Lower lobe of right lung (tissue), 2 donors: Measurements from ENCODE around the gene DZANK1. TPM values are rescaled to one million over a fixed set of nuclear protein-coding genes. Genes with fewer than 3 reads are reported as not detected.

Experiments used
- ATAC-seq, 2 donors: fragments of 200-7000 bp; cut with Tn5 transposase; one replicate each; pipeline ENCODE4 v1.9.1; 2020 to 2022; ENCODE audit warnings: mild to moderate bottlenecking in 2 of 2, moderate library complexity in 2 of 2
- DNase-seq: peaks from one replicate; pipeline ENCODE4 v3.0.0-alpha.2; 2020
- H3K27ac ChIP-seq: fragments of 200-600 bp; one replicate; pipeline ENCODE4 v1.8.0; 2022
- H3K27me3 ChIP-seq: fragments of 200-600 bp; one replicate; pipeline ENCODE4 v1.8.0; 2022; ENCODE audit warnings: low read depth
- H3K36me3 ChIP-seq: fragments of 200-600 bp; one replicate; pipeline ENCODE4 v1.8.0; 2022; ENCODE audit warnings: mild to moderate bottlenecking
- H3K4me1 ChIP-seq: fragments of 200-600 bp; one replicate; pipeline ENCODE4 v1.8.0; 2022
- H3K4me3 ChIP-seq: fragments of 200-600 bp; one replicate; pipeline ENCODE4 v1.8.0; 2022; ENCODE audit warnings: mild to moderate bottlenecking
- H3K9me3 ChIP-seq: fragments of 200-600 bp; one replicate; pipeline ENCODE4 v1.8.0; 2022
- intact Hi-C: fragments of 100-400 bp; cut with DNase I; formaldehyde crosslinking; loops from one replicate; pipeline ENCODE4 v1.11.0; 2022
- total RNA-seq: library from RNA; stranded (reverse); fragmentation: NEBNext Ultra II Directional; extraction: Animal tissue kit (Norgen Biotek cat#: 25700); gene quantifications from one replicate; pipeline ENCODE4 v1.2.1, GENCODE V29; 2021
- TF ChIP-seq, protein P1 (sequence below): fragments of 200-600 bp; IDR thresholded peaks from one replicate; pipeline ENCODE4 v1.8.0; 2022; ENCODE audit warnings: antibody characterized with exemption, mild to moderate bottlenecking
- donor health status: DM: no; HTN: yes; CAD: no; lungs with severe emphysema.

Gene DZANK1
- total RNA-seq, 1 donor from 2014 or later: 3.4 TPM

DNA sequence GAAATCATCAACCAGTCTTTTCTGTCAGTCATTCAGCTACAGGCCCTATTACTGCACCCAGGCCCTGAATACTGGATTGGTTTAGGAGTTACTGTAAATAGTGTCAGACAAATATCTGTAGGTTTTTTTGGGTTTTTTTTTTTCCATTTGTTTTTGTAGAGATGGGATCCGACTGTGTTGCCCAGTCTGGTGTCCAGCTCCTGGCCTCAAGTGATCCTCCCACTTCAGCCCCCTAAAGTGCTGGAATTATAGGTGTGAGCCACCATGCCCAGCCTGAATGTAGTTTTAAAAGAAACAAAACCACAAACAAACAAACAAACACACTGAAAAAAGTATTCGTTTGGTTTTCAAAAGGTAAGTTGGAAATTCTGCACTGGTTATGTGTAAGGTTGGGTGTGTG lies 39.6 kb downstream of the DZANK1 start:
- no peak for ATAC-seq
- no peaks in the 10 kb centered on the region for H3K27me3 ChIP-seq
- intact Hi-C loops: no loop called here

DNA sequence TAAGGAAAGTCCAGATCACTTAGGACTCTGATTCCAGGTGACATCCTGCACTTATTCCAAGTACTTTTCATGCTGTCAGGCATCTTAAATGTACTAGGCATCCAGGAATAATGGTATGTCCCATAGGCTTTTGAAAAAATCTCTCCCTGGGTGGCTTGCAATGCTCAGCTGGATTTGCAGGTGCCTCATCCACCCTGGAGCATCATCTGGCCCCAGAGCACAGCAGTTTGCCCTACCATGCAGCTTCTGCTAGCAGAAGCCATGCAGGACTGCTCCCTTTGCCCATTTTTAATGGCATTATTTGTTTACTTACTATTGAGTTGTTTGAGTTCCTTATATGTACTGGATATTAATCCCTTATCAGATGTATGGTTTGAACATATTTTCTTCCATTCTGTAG lies 45.2 kb downstream of the DZANK1 start:
- ATAC-seq (no peak), DNase-seq (no peak)
- Histone ChIP-seq H3K27ac (no peak overlapping the region), H3K4me3 (no peak overlapping the region), H3K9me3 (no peaks in the 10 kb centered on the region), H3K27me3 (no peaks in the 10 kb centered on the region), H3K36me3 (no peaks in the 10 kb centered on the region), H3K4me1 (no peaks in the 10 kb centered on the region)
- TF ChIP-seq, protein P1, sequence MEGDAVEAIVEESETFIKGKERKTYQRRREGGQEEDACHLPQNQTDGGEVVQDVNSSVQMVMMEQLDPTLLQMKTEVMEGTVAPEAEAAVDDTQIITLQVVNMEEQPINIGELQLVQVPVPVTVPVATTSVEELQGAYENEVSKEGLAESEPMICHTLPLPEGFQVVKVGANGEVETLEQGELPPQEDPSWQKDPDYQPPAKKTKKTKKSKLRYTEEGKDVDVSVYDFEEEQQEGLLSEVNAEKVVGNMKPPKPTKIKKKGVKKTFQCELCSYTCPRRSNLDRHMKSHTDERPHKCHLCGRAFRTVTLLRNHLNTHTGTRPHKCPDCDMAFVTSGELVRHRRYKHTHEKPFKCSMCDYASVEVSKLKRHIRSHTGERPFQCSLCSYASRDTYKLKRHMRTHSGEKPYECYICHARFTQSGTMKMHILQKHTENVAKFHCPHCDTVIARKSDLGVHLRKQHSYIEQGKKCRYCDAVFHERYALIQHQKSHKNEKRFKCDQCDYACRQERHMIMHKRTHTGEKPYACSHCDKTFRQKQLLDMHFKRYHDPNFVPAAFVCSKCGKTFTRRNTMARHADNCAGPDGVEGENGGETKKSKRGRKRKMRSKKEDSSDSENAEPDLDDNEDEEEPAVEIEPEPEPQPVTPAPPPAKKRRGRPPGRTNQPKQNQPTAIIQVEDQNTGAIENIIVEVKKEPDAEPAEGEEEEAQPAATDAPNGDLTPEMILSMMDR: no peak
- intact Hi-C loops: no loop called here

More for the DNA sequence above, 39.6 kb downstream of the DZANK1 start:
- H3K4me1 ChIP-seq: peaks cover 8% of the 10 kb centered on the region
- H3K27ac ChIP-seq: no peak overlapping the region
- H3K9me3 ChIP-seq: no peaks in the 10 kb centered on the region
- H3K4me3 ChIP-seq: no peak overlapping the region
- no peaks in the 10 kb centered on the region for H3K36me3 ChIP-seq
- TF ChIP-seq, protein P1: no peak
- DNase-seq: no peak

DNA sequence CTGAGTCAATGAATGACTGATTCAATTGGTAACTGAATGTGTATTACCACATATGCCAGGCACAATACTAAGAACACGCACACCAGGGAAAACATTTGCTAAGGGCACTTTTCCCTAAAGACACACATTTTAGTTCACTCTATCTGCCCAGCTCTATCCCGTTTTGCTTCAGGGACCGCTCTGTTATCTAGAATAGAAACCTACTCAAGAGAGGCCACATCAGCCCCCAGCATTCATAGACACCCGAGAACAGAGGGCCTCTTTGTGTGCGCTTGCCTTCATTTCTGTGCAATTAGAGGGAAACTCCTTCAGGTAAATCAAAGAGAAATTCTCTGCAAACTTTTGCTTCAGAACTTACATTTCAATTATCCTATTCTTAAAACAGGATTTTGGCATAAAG lies 50.3 kb downstream of the DZANK1 start:
- no peak overlapping the region for H3K4me3 ChIP-seq
- TF ChIP-seq, protein P1: no peak
- no peaks in the 10 kb centered on the region for H3K36me3 ChIP-seq
- DNase-seq: no peak
- no peak for ATAC-seq
- intact Hi-C loops: no loop called here
- H3K9me3 ChIP-seq: no peaks in the 10 kb centered on the region
- no peak overlapping the region for H3K27ac ChIP-seq
- no peaks in the 10 kb centered on the region for H3K4me1 ChIP-seq
- no peaks in the 10 kb centered on the region for H3K27me3 ChIP-seq

DNA sequence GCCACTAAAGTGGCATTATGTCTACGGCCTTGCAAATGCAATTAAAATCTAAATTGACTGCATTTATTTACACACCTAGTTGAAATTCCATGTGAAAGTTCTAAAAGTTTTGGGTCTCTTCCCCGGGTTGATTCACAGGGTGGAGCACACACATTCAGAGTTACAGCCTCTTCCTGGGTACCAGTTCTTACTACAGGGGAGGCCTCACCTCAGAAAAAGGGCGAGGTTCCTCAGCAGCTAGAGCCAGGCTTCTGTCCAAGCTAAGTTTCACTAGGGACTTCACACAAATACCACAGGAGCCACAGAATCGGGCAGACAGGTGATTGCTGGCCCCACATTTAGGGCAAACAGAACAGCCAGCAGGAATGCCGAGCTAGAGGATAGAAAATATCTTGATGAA lies 52.7 kb downstream of the DZANK1 start:
- TF ChIP-seq, protein P1: no peak
- no peaks in the 10 kb centered on the region for H3K9me3 ChIP-seq
- no peak overlapping the region for H3K4me3 ChIP-seq
- H3K27ac ChIP-seq: no peak overlapping the region
- H3K4me1 ChIP-seq: no peaks in the 10 kb centered on the region
- intact Hi-C loops: no loop called here
- no peaks in the 10 kb centered on the region for H3K27me3 ChIP-seq
- DNase-seq (no peak), ATAC-seq (no peak)
- no peaks in the 10 kb centered on the region for H3K36me3 ChIP-seq

DNA sequence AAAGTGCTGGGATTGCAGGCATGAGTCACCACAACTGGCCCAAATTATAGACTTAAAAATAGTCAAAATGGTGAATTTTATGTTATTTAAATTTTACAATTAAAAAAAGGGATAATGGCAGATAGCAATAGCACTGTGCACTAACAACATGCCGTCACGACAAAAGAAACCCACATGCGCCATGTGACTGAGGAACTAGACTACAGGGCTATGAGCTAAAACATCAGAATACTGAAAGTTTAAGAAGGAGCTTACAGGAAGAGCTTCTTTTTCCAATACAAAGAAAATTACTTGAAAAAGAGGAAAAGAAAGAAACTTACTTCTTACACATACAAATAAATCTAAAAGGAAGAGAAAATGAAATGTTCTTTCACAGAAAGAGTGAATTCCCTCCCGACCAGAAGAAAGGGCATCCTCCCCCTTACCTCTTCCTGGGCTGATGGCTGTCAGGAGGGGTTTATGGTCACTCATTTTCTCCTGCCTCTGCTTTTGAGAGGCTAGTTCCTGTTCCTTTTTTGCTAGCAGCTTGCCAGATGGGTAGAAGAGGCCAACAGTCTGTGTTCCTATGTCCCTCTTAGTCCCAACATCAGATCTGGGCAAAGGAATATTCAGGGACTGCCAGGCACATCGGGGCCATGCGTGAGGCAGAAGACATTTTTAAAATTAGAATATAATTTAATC lies 54.5 kb downstream of the DZANK1 start:
- intact Hi-C loops: no loop called here
- Histone ChIP-seq H3K4me3 (no peak overlapping the region), H3K27ac (no peak overlapping the region), H3K4me1 (no peaks in the 10 kb centered on the region), H3K9me3 (no peaks in the 10 kb centered on the region), H3K36me3 (no peaks in the 10 kb centered on the region), H3K27me3 (no peaks in the 10 kb centered on the region)
- peak in 1 of 2 donors; percentile 50 for ATAC-seq
- TF ChIP-seq, protein P1: no peak
- DNase-seq: no peak
